Measurements from ENCODE around the gene SF1. TPM values are rescaled to one million over a fixed set of nuclear protein-coding genes. Genes with fewer than 3 reads are reported as not detected.

The SF1 gene
- total and polyA plus RNA-seq, 2 of the 4 experiments (the other 2 are of a cell fraction): 56.8 to 88.0 TPM

DNA sequence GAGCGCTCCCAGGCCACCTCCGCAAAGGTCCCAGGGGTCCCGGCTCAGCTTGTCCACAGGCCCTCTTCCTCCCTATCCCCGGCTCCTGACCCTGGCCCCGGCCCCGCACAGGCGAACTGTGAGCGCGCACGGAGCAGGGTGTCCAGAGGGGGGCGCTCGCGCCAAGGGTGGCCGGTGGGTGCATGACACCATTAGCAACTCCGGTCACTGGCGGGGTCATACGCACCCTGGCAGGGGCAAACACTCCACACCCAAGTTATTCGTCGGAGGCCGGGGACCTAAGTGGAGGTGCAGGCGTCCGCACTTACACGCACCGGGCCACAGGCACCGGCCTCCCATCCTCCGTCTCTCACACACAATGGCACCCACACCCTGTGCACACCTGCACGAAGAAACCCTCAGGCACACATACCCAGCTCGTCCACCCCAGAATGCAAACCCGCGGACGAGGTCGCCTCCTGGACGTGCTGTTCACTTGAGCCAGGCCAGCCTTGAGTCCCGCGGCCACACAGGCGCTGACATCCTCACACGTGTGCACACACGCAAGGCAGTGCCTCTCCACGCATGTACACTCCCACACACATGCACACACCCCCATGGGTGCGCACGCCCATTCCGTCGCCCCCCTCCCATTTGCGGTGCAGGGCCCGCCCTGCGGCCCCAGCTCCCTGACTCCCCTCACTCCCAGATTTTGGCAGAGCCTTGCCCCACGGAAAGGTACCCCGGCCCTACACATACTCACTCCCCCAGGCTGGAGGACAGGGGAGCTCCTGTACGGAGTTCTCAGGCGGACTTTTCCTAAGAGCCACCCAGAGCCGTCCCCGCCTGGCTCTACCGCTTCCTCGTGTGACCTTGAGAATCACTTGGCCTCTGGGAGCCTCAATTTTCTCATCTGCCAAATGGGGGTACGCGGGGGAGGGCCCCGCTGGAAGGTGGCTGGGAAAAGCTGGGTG lies 34.5 kb downstream of the SF1 start, which contains the start of gene RASGRP2:
TSS of gene RASGRP2 (minus strand) at position 552 of the 953 bp plus-strand sequence. CDS start 1,276 bp downstream, outside the sequence.
- intact Hi-C loops (cut with micrococcal nuclease): loop anchor here (1.0 kb wide), 1 partner anchor 23 kb away; no protein-coding TSS in a partner anchor

More for the DNA sequence above, 34.5 kb downstream of the SF1 start, which contains the start of gene RASGRP2:
- Histone ChIP-seq H3K9me1 (ENCODE audit: insufficient read depth, low read length) (peaks cover 7% of the 10 kb centered on the region), H3K23ac (ENCODE audit: low read depth, low read length) (no peak within 1 kb of the TSS), H3K4me1 (ENCODE audit: control insufficient read depth, insufficient read depth, low read length) (peaks cover 14% of the 10 kb centered on the region), H2BK15ac (ENCODE audit: low read depth, low read length) (no peak within 1 kb of the TSS), H2BK120ac (ENCODE audit: low read depth, low read length) (no peak within 1 kb of the TSS), H2BK5ac (ENCODE audit: low read depth, low read length, poor library complexity, severe bottlenecking) (no peak within 1 kb of the TSS), H3K27ac (ENCODE audit: insufficient read depth, low read length) (no peak within 1 kb of the TSS), H3K79me1 (ENCODE audit: low read depth in 1 of 2, low read length in 2 of 2) (no peaks in the 10 kb centered on the region), H3K14ac (replicated peaks; ENCODE audit: low read depth, low read length) (no peak within 1 kb of the TSS), H3K4me2 (ENCODE audit: low read depth, low read length) (peak within 1 kb of the TSS; percentile 78), H3K4ac (ENCODE audit: low read depth, low read length) (no peak within 1 kb of the TSS), H4K8ac (ENCODE audit: low read depth in 2 of 2, low read length in 2 of 2) (no peak within 1 kb of the TSS), H2AFZ (replicated peaks; ENCODE audit: low read length, poor library complexity) (peak within 1 kb of the TSS; percentile 86), H3K36me3 (ENCODE audit: control insufficient read depth, insufficient read depth, low read length) (no peaks in the 10 kb centered on the region), H3K4me3 (ENCODE audit: insufficient read depth, low read depth, low read length) (peak within 1 kb of the TSS; percentile 36), H2BK20ac (ENCODE audit: low read depth, low read length) (no peak within 1 kb of the TSS), H4K20me1 (ENCODE audit: insufficient read depth, low read length) (peaks cover 3% of the 10 kb centered on the region; the same call in 1 of the 2 replicates), H3K9ac (ENCODE audit: low read depth, low read length) (no peak within 1 kb of the TSS), H3K56ac (ENCODE audit: extremely low read depth, insufficient read depth, low read length) (no peak within 1 kb of the TSS), H4K5ac (ENCODE audit: low read depth, low read length) (no peak within 1 kb of the TSS), H3K9me3 (ENCODE audit: control insufficient read depth, insufficient read depth, low read length) (no peaks in the 10 kb centered on the region), H4K91ac (ENCODE audit: insufficient read depth, low read depth, low read length) (no peak within 1 kb of the TSS), H3K18ac (ENCODE audit: low read depth, low read length) (no peak within 1 kb of the TSS), H2AK9ac (replicated peaks; ENCODE audit: low read depth, low read length, poor library complexity) (peak within 1 kb of the TSS; percentile 70), H2AK5ac (ENCODE audit: low read depth, low read length) (no peak within 1 kb of the TSS), H3K27me3 (ENCODE audit: control insufficient read depth, insufficient read depth, low read length) (peaks cover 64% of the 10 kb centered on the region)
- TF ChIP-seq MAZ (IDR thresholded peaks at IDR 0.05; ENCODE audit: borderline replicate concordance, low read depth, low read length) (no peak), RAD21 (IDR thresholded peaks at IDR 0.05; ENCODE audit: low read length) (peak; percentile 36), CTCF (conservative IDR thresholded peaks at IDR 0.05; ENCODE audit: low read depth, low read length) (peak; percentile 48)
- in situ Hi-C loops (cut with MboI; ENCODE audit: low sequenced_read_pairs) (no loop called here), dilution Hi-C loops (cut with HindIII; ENCODE audit: low sequenced_read_pairs, unreplicated experiment) (no loop called here)
- ChIA-PET POLR2A (ENCODE audit: unreplicated experiment) (no interaction called here), CTCF (no interaction called here)
- BruUV-seq (replicated peaks): no TSS peak
- DNase-seq (no peak), ATAC-seq (ENCODE audit: low read depth) (peak; percentile 3; the same call in 1 of the 2 replicates)
- 4% methylated on average over 31 of the region's 57 CpGs; no CpG with 5 or more reads in 1 of the 2 experiments for WGBS, 2 experiments (ENCODE audit: extremely low coverage in 2 of 2, insufficient read length in 1 of 2)
